ENCODE measurements around the gene DPM3. TPM values are rescaled to one million over a fixed set of nuclear protein-coding genes. Genes with fewer than 3 reads are reported as not detected.

Gene DPM3
- total and polyA plus RNA-seq, 2 of the 13 experiments (the other 11 are each of a cell fraction or from before 2014, with no cell fraction given): 23.2 to 53.4 TPM

GRCh38 chr1:155127967-155128754 lies 12.2 kb downstream of the DPM3 start (continued):
- TF ChIP-seq NFAT5 (CRISPR knock-in tag; IDR thresholded peaks at IDR 0.05) (peak; percentile 42; the same call in 1 of the 2 replicates), ZC3H13 (CRISPR knock-in tag; IDR thresholded peaks at IDR 0.05) (peak; percentile 64), SALL2 (CRISPR knock-in tag; IDR thresholded peaks at IDR 0.05) (0 out of 2 replicates have a peak, but pooled peaks have one; percentile 48), ETV6 (CRISPR knock-in tag; conservative IDR thresholded peaks at IDR 0.05) (0 out of 2 replicates have a peak, but pooled peaks have one; percentile 35), MZF1 (CRISPR knock-in tag; IDR thresholded peaks at IDR 0.05; ENCODE audit: borderline replicate concordance) (no peak), MXD4 (CRISPR knock-in tag; IDR thresholded peaks at IDR 0.05) (no peak), ZNF431 (CRISPR knock-in tag; IDR thresholded peaks at IDR 0.05; ENCODE audit: borderline replicate concordance, low read depth) (peak; percentile 51; the same call in 1 of the 2 replicates), NFRKB (IDR thresholded peaks at IDR 0.05) (no peak), PATZ1 (CRISPR knock-in tag; IDR thresholded peaks at IDR 0.05) (0 out of 2 replicates have a peak, but pooled peaks have one; percentile 45), CC2D1A (CRISPR knock-in tag; IDR thresholded peaks at IDR 0.05) (peak; percentile 42; the same call in 1 of the 2 replicates), SMAD9 (CRISPR knock-in tag; IDR thresholded peaks at IDR 0.05) (no peak), ZMAT3 (CRISPR knock-in tag; conservative IDR thresholded peaks at IDR 0.05) (peak; percentile 20; the same call in 1 of the 2 replicates), ZNF354B (CRISPR knock-in tag; IDR thresholded peaks at IDR 0.05) (no peak)
- TF ChIP-seq, protein P1, sequence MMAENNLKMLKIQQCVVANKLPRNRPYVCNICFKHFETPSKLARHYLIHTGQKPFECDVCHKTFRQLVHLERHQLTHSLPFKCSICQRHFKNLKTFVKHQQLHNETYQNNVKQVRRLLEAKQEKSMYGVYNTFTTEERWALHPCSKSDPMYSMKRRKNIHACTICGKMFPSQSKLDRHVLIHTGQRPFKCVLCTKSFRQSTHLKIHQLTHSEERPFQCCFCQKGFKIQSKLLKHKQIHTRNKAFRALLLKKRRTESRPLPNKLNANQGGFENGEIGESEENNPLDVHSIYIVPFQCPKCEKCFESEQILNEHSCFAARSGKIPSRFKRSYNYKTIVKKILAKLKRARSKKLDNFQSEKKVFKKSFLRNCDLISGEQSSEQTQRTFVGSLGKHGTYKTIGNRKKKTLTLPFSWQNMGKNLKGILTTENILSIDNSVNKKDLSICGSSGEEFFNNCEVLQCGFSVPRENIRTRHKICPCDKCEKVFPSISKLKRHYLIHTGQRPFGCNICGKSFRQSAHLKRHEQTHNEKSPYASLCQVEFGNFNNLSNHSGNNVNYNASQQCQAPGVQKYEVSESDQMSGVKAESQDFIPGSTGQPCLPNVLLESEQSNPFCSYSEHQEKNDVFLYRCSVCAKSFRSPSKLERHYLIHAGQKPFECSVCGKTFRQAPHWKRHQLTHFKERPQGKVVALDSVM (CRISPR knock-in tag; IDR thresholded peaks at IDR 0.05): 0 out of 2 replicates have a peak, but pooled peaks have one; percentile 9
